GM10266 (cell line): Measurements from ENCODE around the gene SRRD.

Experiments
- DNase-seq: peaks from one replicate; pipeline ENCODE4 v3.0.0; 2012; ENCODE audit errors: extremely low spot score
- TF ChIP-seq, protein P1 (sequence below): IDR thresholded peaks from 2 replicates; pipeline ENCODE4 v1.5.1; 2012; ENCODE audit warnings: mild to moderate bottlenecking, low read depth; ENCODE audit not compliant: control insufficient read depth, insufficient read depth; ENCODE audit errors: missing control alignments

The SRRD gene

DNA sequence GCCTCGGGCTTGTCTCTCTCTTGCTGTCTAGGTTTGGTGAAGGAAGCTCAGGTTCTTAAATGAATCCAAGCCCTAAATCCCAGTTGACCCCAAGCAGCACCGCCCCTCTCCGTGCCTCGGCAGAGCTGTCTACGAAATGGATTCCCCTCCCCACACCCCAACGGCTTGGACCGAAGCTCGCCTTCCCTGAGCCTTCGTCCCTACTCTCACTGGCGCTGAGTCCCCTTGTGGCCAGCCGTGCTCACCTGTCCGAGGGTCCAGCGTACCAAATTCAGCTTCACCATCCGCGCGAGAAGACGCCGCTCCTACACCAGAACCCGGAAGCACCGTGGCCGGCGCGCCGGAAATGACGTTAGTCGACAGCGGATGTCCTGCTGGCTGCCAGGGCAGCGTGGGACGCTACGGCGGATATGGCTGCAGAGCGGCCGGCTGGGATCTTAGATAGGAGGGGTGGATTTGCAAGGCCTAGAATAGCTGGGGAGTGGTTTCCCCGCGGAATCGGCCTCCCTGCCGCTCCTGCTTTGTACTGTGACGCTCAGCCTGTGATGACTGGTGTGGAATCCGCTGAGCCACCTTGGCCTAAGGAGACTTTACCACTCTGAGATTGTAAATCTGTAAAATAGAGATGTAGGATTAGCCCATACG, 28.6 kb downstream of the SRRD start, which contains the start of gene TFIP11:
TFIP11 (minus strand) TSS at position 325 of the 645 bp plus-strand sequence. CDS start 2,201 bp downstream, outside the sequence.
- DNase-seq: peak; percentile 89
- TF ChIP-seq, protein P1, sequence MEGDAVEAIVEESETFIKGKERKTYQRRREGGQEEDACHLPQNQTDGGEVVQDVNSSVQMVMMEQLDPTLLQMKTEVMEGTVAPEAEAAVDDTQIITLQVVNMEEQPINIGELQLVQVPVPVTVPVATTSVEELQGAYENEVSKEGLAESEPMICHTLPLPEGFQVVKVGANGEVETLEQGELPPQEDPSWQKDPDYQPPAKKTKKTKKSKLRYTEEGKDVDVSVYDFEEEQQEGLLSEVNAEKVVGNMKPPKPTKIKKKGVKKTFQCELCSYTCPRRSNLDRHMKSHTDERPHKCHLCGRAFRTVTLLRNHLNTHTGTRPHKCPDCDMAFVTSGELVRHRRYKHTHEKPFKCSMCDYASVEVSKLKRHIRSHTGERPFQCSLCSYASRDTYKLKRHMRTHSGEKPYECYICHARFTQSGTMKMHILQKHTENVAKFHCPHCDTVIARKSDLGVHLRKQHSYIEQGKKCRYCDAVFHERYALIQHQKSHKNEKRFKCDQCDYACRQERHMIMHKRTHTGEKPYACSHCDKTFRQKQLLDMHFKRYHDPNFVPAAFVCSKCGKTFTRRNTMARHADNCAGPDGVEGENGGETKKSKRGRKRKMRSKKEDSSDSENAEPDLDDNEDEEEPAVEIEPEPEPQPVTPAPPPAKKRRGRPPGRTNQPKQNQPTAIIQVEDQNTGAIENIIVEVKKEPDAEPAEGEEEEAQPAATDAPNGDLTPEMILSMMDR: peak; percentile 11

DNA sequence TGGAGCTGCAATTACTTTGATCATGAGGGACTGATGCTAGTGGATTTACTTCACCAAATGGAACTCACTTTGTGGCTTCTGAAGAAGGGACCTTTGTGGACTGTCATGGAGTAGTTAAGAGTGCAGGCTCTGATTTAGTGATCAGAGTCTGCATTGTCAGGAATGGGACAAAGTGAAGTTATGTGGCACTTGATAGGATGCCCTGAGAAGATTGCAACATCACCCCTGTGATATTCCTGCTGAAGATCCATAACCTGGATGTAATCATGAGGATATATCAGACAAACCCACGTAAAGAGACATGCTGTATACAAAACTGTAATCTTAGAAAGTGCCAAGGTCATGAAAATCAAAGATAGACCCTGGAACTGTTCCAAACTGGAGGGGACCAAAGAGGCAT, 30.2 kb downstream of the SRRD start:
- no peak for DNase-seq
- TF ChIP-seq, protein P1: no peak

DNA sequence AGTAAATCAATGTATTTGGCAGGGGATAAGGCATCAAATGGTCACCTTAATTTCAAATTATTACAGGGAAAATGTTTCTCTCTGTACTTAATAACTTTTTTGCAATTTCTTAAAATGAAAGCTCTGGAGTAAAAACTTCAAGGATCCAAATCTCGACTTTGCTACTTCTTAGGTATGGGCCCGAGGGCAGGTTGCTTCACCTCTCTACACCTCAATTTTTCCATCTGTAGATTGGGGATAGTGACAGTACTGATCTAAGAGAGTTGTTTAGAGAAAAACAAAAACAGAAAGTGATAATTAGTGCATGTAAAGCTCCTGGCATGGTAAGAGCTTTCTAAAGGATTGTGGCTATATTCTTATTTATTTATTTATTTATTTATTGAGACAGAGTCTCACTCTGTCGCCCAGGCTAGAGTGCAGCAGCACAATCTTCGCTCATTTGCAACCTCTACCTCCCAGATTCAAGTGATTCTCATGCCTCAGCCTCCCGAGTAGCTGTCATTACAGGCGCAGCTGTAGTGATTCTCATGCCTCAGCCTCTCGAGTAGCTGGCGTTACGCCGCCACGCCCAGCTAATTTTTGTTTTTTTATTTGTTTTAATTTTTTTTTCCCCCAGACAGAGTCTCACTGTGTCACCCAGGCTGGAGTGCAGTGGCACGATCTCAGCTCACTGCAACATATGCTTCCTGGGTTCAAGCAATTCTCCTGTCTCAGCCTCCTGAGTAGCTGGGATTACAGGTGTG, 30.9 kb downstream of the SRRD start:
- no peak for DNase-seq
- TF ChIP-seq, protein P1: no peak

DNA sequence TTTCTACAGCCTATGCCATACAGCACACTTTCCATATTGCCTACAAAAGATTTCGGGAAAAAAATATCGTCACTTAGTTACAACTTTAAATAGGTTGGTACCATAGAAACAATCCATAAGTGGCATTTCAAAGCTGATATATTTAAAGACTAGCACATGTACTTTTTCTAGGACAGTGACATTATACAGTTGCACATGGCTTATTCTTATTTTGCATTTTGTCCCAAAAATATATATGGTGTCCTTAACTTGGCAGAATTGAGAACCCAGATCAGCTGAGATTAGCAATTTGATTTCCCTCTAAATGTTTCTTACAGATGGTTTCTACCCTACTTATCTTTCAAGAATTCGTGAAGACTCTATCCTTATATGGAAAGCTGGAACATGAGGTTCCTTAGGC, 32.3 kb downstream of the SRRD start:
- TF ChIP-seq, protein P1: no peak
- DNase-seq: no peak

DNA sequence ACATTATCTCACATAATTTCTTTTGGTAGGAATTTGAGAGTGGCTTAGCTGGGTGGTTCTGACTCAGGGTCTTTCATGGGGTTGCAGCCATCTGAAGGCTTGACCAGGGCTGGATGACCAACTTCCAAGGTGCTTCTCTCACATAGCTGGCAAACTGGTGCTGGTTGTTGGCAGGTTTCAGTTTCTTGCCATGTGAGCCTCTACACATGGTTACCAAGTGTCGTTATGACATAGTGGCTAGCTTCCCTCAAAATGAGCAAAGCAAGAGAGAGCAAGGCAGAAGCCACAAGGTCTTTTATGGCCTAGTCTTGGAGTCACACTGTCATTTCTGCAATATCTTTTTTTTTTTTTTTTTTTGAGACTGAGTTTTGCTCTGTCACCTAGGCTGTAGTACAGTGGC, 32.8 kb downstream of the SRRD start:
- no peak for DNase-seq
- TF ChIP-seq, protein P1: no peak

DNA sequence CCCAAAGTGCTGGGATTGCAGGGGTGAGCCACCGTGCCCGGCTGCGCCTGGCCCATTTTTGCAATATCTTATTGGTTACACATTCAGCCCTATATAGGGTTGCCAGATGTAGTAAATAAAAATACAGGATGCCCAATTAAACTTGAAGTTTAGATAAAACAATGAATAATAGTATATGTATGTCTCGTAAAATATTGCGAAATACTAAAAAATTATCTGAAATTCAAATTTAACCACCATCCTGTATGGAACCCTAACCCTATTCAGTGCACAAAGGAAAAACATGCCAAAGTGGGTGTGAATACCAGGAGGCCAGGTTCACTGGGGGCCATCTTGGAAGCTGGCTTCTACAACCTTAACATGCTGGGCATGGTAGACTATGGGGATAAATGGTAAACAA, 33.8 kb downstream of the SRRD start:
- DNase-seq: no peak
- TF ChIP-seq, protein P1: no peak

DNA sequence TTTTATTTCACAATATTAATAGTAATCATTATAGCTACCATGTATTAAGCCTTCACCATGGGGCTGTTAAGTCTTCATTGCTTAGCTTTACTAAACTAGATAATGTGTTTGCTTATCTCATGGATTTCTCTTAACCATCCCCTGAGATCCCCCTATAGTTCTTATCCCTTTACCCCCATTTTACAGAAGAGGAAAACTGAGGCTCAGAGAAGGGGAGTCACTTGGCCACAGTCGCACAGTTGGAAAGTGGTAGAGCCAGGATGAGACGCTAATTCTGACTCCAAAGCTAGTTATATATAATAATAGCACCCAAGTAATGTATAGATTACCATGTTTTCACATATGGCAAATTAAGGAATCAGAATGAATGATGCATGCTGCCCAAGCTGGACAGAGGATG, 38.3 kb downstream of the SRRD start:
- TF ChIP-seq, protein P1: no peak
- DNase-seq: no peak
